ENCODE results near the gene HAVCR2.
A peak's percentile ranks its signal among the peaks of the same experiment; 100 is the strongest.

The HAVCR2 gene

DNA sequence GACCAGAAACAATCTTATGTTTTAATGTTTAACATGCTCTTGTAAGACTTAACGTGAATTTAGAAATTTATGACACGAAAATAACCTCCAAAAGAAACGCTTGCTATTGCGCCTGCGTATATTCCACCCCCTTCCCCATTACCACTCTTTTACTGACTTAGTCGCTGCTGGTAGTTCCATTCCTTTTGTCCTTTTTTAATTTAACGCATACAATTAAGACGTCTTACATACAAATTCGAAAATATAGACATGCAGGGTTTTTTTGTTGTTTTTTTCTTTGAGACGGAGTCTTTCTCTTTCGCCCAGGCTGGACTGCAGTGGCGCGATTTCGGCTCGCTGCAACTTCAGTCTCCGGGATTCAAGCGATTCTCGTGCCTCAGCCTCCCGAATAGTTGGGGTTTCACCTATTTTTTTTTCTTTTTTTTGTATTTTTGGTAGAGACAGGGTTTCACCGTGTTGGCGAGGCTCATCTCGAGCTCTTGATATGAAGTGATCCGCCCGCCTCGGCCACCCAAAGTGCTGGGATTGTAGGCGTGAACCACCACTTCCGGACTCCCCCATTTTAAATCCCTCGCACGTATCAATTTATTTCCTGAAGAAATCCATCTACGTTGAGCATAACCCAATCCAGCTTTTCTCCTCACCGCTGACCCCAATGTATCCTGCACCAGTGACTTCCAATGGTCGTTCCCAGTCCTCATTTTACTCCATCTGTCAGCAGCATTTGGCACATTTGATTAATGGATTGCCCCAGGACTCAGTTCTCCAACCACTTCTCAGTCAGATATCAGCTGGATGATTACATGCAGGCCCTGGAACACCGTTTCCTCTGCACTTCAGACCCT is 34.5 kb upstream of the HAVCR2 start:
- TF ChIP-seq, protein P1, sequence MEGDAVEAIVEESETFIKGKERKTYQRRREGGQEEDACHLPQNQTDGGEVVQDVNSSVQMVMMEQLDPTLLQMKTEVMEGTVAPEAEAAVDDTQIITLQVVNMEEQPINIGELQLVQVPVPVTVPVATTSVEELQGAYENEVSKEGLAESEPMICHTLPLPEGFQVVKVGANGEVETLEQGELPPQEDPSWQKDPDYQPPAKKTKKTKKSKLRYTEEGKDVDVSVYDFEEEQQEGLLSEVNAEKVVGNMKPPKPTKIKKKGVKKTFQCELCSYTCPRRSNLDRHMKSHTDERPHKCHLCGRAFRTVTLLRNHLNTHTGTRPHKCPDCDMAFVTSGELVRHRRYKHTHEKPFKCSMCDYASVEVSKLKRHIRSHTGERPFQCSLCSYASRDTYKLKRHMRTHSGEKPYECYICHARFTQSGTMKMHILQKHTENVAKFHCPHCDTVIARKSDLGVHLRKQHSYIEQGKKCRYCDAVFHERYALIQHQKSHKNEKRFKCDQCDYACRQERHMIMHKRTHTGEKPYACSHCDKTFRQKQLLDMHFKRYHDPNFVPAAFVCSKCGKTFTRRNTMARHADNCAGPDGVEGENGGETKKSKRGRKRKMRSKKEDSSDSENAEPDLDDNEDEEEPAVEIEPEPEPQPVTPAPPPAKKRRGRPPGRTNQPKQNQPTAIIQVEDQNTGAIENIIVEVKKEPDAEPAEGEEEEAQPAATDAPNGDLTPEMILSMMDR (IDR thresholded peaks at IDR 0.05; ENCODE audit: control extremely low read depth, extremely low read depth, low read depth, missing control alignments), result no peak
- POLR2A ChIA-PET, result interaction anchor here (0.5 to 1.8 kb wide), 5 partner anchors 11 to 714 kb away, joined by 3 to 6 read pairs (median 5); no protein-coding TSS in a partner anchor
- DNase-seq (ENCODE audit: extremely low spot score), result peak; percentile 69
- CTCF ChIA-PET, result interaction anchor here (0.7 to 3.8 kb wide), 9 partner anchors 11 to 250 kb away, joined by 3 to 31 read pairs (median 3); no protein-coding TSS in a partner anchor

DNA sequence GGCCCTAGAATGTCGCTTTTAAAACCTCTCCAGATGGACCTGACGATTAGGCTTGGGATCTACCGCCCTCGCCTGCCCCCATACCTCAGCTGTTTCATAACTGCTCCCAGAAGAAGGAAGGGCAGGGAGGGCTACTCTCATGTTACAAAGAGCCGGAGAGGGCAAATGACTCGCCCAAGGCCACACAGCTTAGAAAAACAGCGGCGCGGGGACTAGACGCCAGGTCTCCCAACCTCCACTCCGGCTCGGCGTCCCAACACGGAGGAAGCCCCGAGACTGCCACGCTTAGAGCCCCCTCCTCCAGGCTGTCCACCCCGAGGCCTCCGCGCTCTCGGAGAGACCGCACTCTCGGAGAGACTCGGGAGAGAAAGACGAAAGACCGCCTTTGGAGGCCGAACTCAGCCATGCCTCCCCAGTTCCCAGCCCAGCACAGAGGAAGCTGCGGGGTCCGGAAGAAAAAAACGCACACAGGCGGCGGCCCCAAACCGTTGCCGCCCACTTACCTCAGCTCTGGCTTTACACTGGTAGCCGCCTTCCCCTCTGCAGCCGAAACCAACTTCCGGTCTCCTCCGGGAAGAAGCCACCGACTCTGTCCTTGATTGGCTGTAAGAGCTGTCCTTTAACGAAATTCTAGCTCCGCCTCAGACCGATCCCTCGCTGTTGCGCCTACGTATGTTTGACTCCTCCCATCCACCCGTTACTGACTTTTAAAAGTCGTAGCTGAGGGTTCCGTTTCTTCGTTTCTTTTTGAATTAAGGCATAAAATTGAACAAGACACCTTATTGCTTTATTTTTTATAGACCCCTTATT is 33.7 kb upstream of the HAVCR2 start, which contains the start of gene MED7:
MED7 (minus strand) TSS at position 549 of the 810 bp plus-strand sequence. CDS start 3,434 bp downstream, outside the sequence.
- CTCF ChIA-PET, result interaction anchor here (0.7 to 3.8 kb wide), 10 partner anchors 10 to 249 kb away, joined by 3 to 31 read pairs (median 4); partner anchors contain the start of gene GARIN3
- peak; percentile 97 for DNase-seq (ENCODE audit: extremely low spot score)
- POLR2A ChIA-PET, result interaction anchor here (0.5 to 1.8 kb wide), 6 partner anchors 10 to 715 kb away, joined by 3 to 8 read pairs (median 5); no protein-coding TSS in a partner anchor
- TF ChIP-seq, protein P1 (IDR thresholded peaks at IDR 0.05; ENCODE audit: control extremely low read depth, extremely low read depth, low read depth, missing control alignments), result no peak

DNA sequence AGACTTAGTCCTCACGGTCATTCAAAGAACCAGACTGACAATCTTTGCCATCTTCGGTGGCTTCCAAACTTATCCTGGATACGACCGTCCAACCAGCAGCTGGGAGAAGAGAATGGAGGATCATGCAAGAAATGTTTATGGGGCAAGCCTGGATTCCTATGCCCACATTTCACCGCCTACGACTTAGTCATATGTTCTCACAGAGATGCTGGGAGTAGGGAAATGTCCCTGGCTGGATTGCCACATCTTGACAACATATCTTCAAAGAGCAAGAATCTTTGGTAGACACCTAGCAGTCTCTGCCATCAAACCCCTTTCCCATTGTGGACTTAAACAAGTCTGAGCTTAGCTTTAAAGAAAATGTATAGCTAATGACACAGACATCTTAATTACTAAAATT is 28.8 kb upstream of the HAVCR2 start:
- CTCF ChIA-PET, result interaction anchor here (1.0 to 1.9 kb wide), 4 partner anchors 12 to 223 kb away, joined by 3 to 5 read pairs (median 3); no protein-coding TSS in a partner anchor
- DNase-seq (ENCODE audit: extremely low spot score), result no peak

DNA sequence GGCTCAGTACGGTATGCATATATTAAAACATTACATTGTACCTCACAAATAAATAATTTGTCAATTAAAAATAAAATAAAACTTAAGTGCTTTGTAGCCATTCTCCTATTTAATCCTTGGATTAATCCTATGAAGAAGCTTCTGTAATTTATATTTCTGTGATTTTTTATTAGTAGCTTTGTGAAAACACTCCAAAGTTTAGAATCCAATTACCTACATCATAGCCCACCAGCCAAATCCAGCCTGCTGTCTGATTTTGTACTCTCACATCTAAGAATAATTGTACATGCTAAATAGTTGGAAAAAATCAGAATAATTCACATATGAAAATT is 23.4 kb upstream of the HAVCR2 start:
- no peak for DNase-seq (ENCODE audit: extremely low spot score)
- TF ChIP-seq, protein P1 (IDR thresholded peaks at IDR 0.05; ENCODE audit: control extremely low read depth, extremely low read depth, low read depth, missing control alignments), result no peak
- ChIA-PET POLR2A (interaction anchor here (1.2 kb wide), 1 partner anchor 11 kb away, joined by 6 read pairs; the partner anchor contains the start of gene MED7), CTCF (interaction anchor here (0.7 to 2.5 kb wide), 39 partner anchors 9 to 1992 kb away, joined by 3 to 31 read pairs (median 4); partner anchors contain the start of genes HAVCR2 and MED7)

More for the DNA sequence above, 28.8 kb upstream of the HAVCR2 start:
- TF ChIP-seq, protein P1 (IDR thresholded peaks at IDR 0.05; ENCODE audit: control extremely low read depth, extremely low read depth, low read depth, missing control alignments), result no peak
- POLR2A ChIA-PET, result no interaction called here

DNA sequence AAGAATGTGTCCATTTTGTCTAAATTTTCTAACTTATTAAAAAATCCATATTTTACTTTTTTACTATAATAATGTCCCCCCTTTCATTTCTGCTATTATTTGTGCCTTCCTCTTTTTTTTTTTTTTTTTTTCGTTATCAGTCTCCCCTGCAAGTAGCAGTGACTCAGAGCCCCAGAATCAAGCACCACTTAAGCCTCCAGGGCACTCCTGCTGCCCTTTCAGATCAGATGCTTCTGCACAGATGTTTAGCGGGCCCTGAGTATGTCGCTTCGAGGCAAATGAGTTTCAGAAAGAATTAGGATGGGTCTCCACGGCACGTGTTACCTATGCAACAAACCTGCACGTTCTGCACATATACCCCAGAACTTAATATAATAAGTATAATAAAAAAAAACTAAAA is 22.1 kb upstream of the HAVCR2 start:
- DNase-seq (ENCODE audit: extremely low spot score), result no peak
- ChIA-PET CTCF (interaction anchor here (1.1 to 2.5 kb wide), 8 partner anchors 8 to 296 kb away, joined by 3 to 31 read pairs (median 12); partner anchors contain the start of gene MED7), POLR2A (interaction anchor here (0.6 kb wide), 1 partner anchor 52 kb away, joined by 3 read pairs; no protein-coding TSS in a partner anchor)
- TF ChIP-seq, protein P1 (IDR thresholded peaks at IDR 0.05; ENCODE audit: control extremely low read depth, extremely low read depth, low read depth, missing control alignments), result no peak

DNA sequence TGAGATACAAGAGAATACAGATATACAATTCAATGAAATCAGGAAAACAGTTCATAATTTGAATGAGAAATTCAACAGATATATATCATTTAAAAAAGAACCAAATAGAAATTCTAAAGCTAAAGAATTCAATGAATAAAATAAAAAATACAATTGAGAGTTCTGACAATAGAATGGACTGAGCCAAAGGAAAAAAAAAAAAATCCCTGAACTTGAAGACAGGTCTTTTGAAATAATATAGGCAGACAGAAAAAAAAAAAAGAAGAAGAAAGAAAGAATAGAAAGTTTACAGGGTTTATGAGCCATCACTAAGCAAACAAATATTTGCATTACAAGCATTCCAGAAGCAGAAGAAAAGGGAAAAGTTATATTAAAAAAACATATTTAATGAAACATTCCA is 12.9 kb upstream of the HAVCR2 start:
- CTCF ChIA-PET, result interaction anchor here (0.9 to 2.6 kb wide), 3 partner anchors 10 to 21 kb away, joined by 3 to 17 read pairs (median 10); partner anchors contain the start of gene MED7
- TF ChIP-seq, protein P1 (IDR thresholded peaks at IDR 0.05; ENCODE audit: control extremely low read depth, extremely low read depth, low read depth, missing control alignments), result no peak
- POLR2A ChIA-PET, result no interaction called here
- DNase-seq (ENCODE audit: extremely low spot score), result no peak
